ENCODE data around the gene HEMK1.
A peak's percentile ranks its signal among the peaks of the same experiment; 100 is the strongest.

The HEMK1 gene

GRCh38 chr3:50572801-50573371, 3.6 kb downstream of the HEMK1 start:
- no peak for FAIRE-seq
- no peak for DNase-seq (ENCODE audit: insufficient read length, low spot score)

GRCh38 chr3:50573566-50574443, 4.5 kb downstream of the HEMK1 start:
- FAIRE-seq (no peak), DNase-seq (ENCODE audit: insufficient read length, low spot score) (no peak)

GRCh38 chr3:50574444-50574831, 5.1 kb downstream of the HEMK1 start:
- DNase-seq (ENCODE audit: insufficient read length, low spot score), result no peak
- FAIRE-seq, result no peak

- no peak for FAIRE-seq
- no peak for DNase-seq (ENCODE audit: insufficient read length, low spot score)
These were observed 6.0 kb downstream of the HEMK1 start for GRCh38 chr3:50575372-50575771.

- DNase-seq (ENCODE audit: insufficient read length, low spot score) (no peak), FAIRE-seq (no peak)
These were observed 8.0 kb downstream of the HEMK1 start for GRCh38 chr3:50577348-50577747.

- DNase-seq (ENCODE audit: insufficient read length, low spot score) (no peak), FAIRE-seq (no peak)
These were observed 11.5 kb downstream of the HEMK1 start for GRCh38 chr3:50580683-50581458.

GRCh38 chr3:50581459-50581842, 12.1 kb downstream of the HEMK1 start:
- FAIRE-seq (no peak), DNase-seq (ENCODE audit: insufficient read length, low spot score) (no peak)

GRCh38 chr3:50582083-50582482, 12.8 kb downstream of the HEMK1 start:
- no peak for FAIRE-seq

GRCh38 chr3:50583897-50584296, 14.6 kb downstream of the HEMK1 start:
- FAIRE-seq (no peak), DNase-seq (ENCODE audit: insufficient read length, low spot score) (no peak)

More at GRCh38 chr3:50582083-50582482, 12.8 kb downstream of the HEMK1 start:
- no peak for DNase-seq (ENCODE audit: insufficient read length, low spot score)

GRCh38 chr3:50584391-50584790, 15.1 kb downstream of the HEMK1 start:
- DNase-seq (ENCODE audit: insufficient read length, low spot score), result no peak
- FAIRE-seq, result no peak

GRCh38 chr3:50585919-50586762, 16.8 kb downstream of the HEMK1 start:
- DNase-seq (ENCODE audit: insufficient read length, low spot score) (no peak), FAIRE-seq (no peak)

- no peak for DNase-seq (ENCODE audit: insufficient read length, low spot score)
- no peak for FAIRE-seq
These were observed 17.4 kb downstream of the HEMK1 start for GRCh38 chr3:50586763-50587070.

GRCh38 chr3:50587373-50587772, 18.1 kb downstream of the HEMK1 start:
- DNase-seq (ENCODE audit: insufficient read length, low spot score), result no peak
- FAIRE-seq, result no peak

GRCh38 chr3:50587806-50588758, 18.8 kb downstream of the HEMK1 start:
- DNase-seq (ENCODE audit: insufficient read length, low spot score) (no peak), FAIRE-seq (peak; percentile 83)

GRCh38 chr3:50588759-50589433, 19.6 kb downstream of the HEMK1 start:
- DNase-seq (ENCODE audit: insufficient read length, low spot score), result no peak
- FAIRE-seq, result peak; percentile 23

- no peak for FAIRE-seq
These were observed 21.9 kb downstream of the HEMK1 start for GRCh38 chr3:50591196-50591741.

GRCh38 chr3:50592568-50592967, 23.2 kb downstream of the HEMK1 start:
- no peak for DNase-seq (ENCODE audit: insufficient read length, low spot score)
- no peak for FAIRE-seq

More at GRCh38 chr3:50591196-50591741, 21.9 kb downstream of the HEMK1 start:
- DNase-seq (ENCODE audit: insufficient read length, low spot score), result no peak

- DNase-seq (ENCODE audit: insufficient read length, low spot score) (no peak), FAIRE-seq (no peak)
These were observed 25.0 kb downstream of the HEMK1 start for GRCh38 chr3:50594253-50594785.
